IMR-90 (cell line): ENCODE measurements around the gene SDK1. TPM values are rescaled to one million over a fixed set of nuclear protein-coding genes. Genes with fewer than 3 reads are reported as not detected.

Source experiments
- ATAC-seq: fragments of 200-7000 bp; cut with Tn5 transposase; 2 replicates; pipeline ENCODE4 v1.9.1; 2020; ENCODE audit warnings: low read depth, mild to moderate bottlenecking, moderate library complexity
- BruUV-seq: library from RNA; stranded (reverse); fragments of 400-500 nt; replicated peaks from 2 replicates; lab custom pipeline; 2021; lab: Mats Ljungman, UMichigan
- CTCF ChIA-PET: fragments of 300-600 bp; formaldehyde crosslinking; extraction: SDS; loops from one replicate; lab custom pipeline; 2021; ENCODE audit warnings: antibody characterized with exemption; lab: Yijun Ruan, JAX
- POLR2A ChIA-PET: fragments of 300-600 bp; sonication (Branson Sonifier 250); formaldehyde crosslinking; loops from one replicate; lab custom pipeline; 2022; ENCODE audit warnings: antibody characterized with exemption; ENCODE audit not compliant: unreplicated experiment; lab: Charles Lee
- DNase-seq: peaks from one replicate; pipeline ENCODE4 v3.0.0; 2013
- H2AFZ ChIP-seq: replicated peaks from 2 replicates; pipeline ENCODE3; 2013; ENCODE audit warnings: low read length, mild to moderate bottlenecking; ENCODE audit not compliant: poor library complexity
- H2AK5ac ChIP-seq: 2 replicates; pipeline ENCODE4 v1.6.1; 2013; ENCODE audit warnings: low read depth, low read length, inconsistent platforms
- H2AK9ac ChIP-seq: replicated peaks from 2 replicates; pipeline ENCODE3; 2013; ENCODE audit warnings: mild to moderate bottlenecking, low read depth, low read length, moderate library complexity; ENCODE audit not compliant: poor library complexity
- H2BK120ac ChIP-seq: 2 replicates; pipeline ENCODE4 v1.6.1; 2013; ENCODE audit warnings: low read depth, low read length, inconsistent platforms
- H2BK15ac ChIP-seq: 3 replicates; pipeline ENCODE4 v1.6.1; 2013; ENCODE audit warnings: low read depth, low read length, inconsistent platforms
- H2BK20ac ChIP-seq: 2 replicates; pipeline ENCODE4 v1.6.1; 2013; ENCODE audit warnings: low read depth, mild to moderate bottlenecking, inconsistent platforms, low read length, moderate library complexity
- H2BK5ac ChIP-seq: 2 replicates; pipeline ENCODE4 v1.6.1; 2013; ENCODE audit warnings: mild to moderate bottlenecking, low read depth, low read length, inconsistent platforms; ENCODE audit not compliant: poor library complexity, severe bottlenecking
- H3K14ac ChIP-seq: replicated peaks from 2 replicates; pipeline ENCODE4 v1.6.1; 2013; ENCODE audit warnings: low read depth, low read length, inconsistent platforms
- H3K18ac ChIP-seq: 2 replicates; pipeline ENCODE4 v1.6.1; 2013; ENCODE audit warnings: low read depth, low read length, control low read depth
- H3K23ac ChIP-seq: 2 replicates; pipeline ENCODE4 v1.6.1; 2013; ENCODE audit warnings: low read depth, low read length, inconsistent platforms
- H3K27ac ChIP-seq: 2 replicates; pipeline ENCODE4 v1.5.1; 2013; ENCODE audit warnings: mild to moderate bottlenecking, control low read depth, low read length; ENCODE audit not compliant: insufficient read depth
- H3K27me3 ChIP-seq: 2 replicates; pipeline ENCODE4 v1.6.1; 2013; ENCODE audit warnings: low read length; ENCODE audit not compliant: control insufficient read depth, insufficient read depth
- H3K36me3 ChIP-seq: 2 replicates; pipeline ENCODE4 v1.6.1; 2013; ENCODE audit warnings: low read length, mixed read lengths; ENCODE audit not compliant: control insufficient read depth, insufficient read depth
- H3K4ac ChIP-seq: 2 replicates; pipeline ENCODE4 v1.6.1; 2013; ENCODE audit warnings: low read depth, low read length, inconsistent platforms
- H3K4me1 ChIP-seq: 2 replicates; pipeline ENCODE4 v1.6.1; 2013; ENCODE audit warnings: low read length, mixed read lengths; ENCODE audit not compliant: control insufficient read depth, insufficient read depth
- H3K4me2 ChIP-seq: 2 replicates; pipeline ENCODE4 v1.6.1; 2013; ENCODE audit warnings: low read depth, mild to moderate bottlenecking, control low read depth, low read length, moderate library complexity
- H3K4me3 ChIP-seq: 2 replicates; pipeline ENCODE4 v1.5.1; 2013; ENCODE audit warnings: low read depth, mild to moderate bottlenecking, control low read depth, low read length, moderate library complexity; ENCODE audit not compliant: insufficient read depth
- H3K56ac ChIP-seq: 2 replicates; pipeline ENCODE4 v1.6.1; 2013; ENCODE audit warnings: low read length, inconsistent platforms; ENCODE audit not compliant: insufficient read depth; ENCODE audit errors: extremely low read depth
- H3K79me1 ChIP-seq, 2 experiments: 2 replicates each; pipeline ENCODE4 v1.6.1; 2013; ENCODE audit warnings: low read length in 2 of 2, inconsistent platforms in 1 of 2, low read depth in 1 of 2
- H3K9ac ChIP-seq: 2 replicates; pipeline ENCODE4 v1.6.1; 2013; ENCODE audit warnings: low read depth, low read length, control low read depth
- H3K9me1 ChIP-seq: 2 replicates; pipeline ENCODE4 v1.6.1; 2013; ENCODE audit warnings: low read length, inconsistent platforms; ENCODE audit not compliant: insufficient read depth
- H3K9me3 ChIP-seq: 2 replicates; pipeline ENCODE4 v1.6.1; 2013; ENCODE audit warnings: low read length; ENCODE audit not compliant: control insufficient read depth, insufficient read depth
- H4K20me1 ChIP-seq: 2 replicates; pipeline ENCODE4 v1.6.1; 2013; ENCODE audit warnings: low read length, inconsistent platforms; ENCODE audit not compliant: insufficient read depth
- H4K5ac ChIP-seq: 2 replicates; pipeline ENCODE4 v1.6.1; 2013; ENCODE audit warnings: mild to moderate bottlenecking, low read depth, low read length, control low read depth
- H4K8ac ChIP-seq, 2 experiments: 2 replicates each; pipeline ENCODE4 v1.6.1; 2013; ENCODE audit warnings: low read depth in 2 of 2, low read length in 2 of 2, control low read depth in 1 of 2, inconsistent platforms in 1 of 2
- H4K91ac ChIP-seq: 2 replicates; pipeline ENCODE4 v1.6.1; 2013; ENCODE audit warnings: low read depth, low read length, inconsistent platforms; ENCODE audit not compliant: insufficient read depth
- CHD1 ChIP-seq: IDR thresholded peaks from 2 replicates; pipeline ENCODE4 v1.6.1; 2012; ENCODE audit warnings: low read depth, low read length, improper control_type of control experiment
- CTCF ChIP-seq: conservative IDR thresholded peaks from 2 replicates; pipeline ENCODE4 v1.5.1; 2012; ENCODE audit warnings: mild to moderate bottlenecking, low read depth, low read length, improper control_type of control experiment
- ELK1 ChIP-seq: fragments of 150-350 bp; IDR thresholded peaks from 2 replicates; pipeline ENCODE4 v1.6.1; 2016; ENCODE audit warnings: low read depth, mild to moderate bottlenecking, low read length, moderate library complexity, borderline replicate concordance
- FOS ChIP-seq: fragments of 150-350 bp; IDR thresholded peaks from 2 replicates; pipeline ENCODE4 v1.6.1; 2016; ENCODE audit warnings: low read depth, low read length
- MAZ ChIP-seq: IDR thresholded peaks from 2 replicates; pipeline ENCODE4 v1.6.1; 2012; ENCODE audit warnings: low read depth, mild to moderate bottlenecking, low read length, improper control_type of control experiment, moderate library complexity, borderline replicate concordance
- MXI1 ChIP-seq: IDR thresholded peaks from 2 replicates; pipeline ENCODE4 v1.6.1; 2012; ENCODE audit warnings: low read depth, mild to moderate bottlenecking, low read length, moderate library complexity, borderline replicate concordance
- NFE2L2 ChIP-seq: fragments of 150-350 bp; IDR thresholded peaks from 2 replicates; pipeline ENCODE4 v1.6.1; 2016; ENCODE audit warnings: low read depth, mild to moderate bottlenecking, low read length
- USF2 ChIP-seq: fragments of 150-350 bp; IDR thresholded peaks from 2 replicates; pipeline ENCODE4 v1.6.1; 2017; ENCODE audit warnings: mild to moderate bottlenecking, antibody characterized with exemption, low read length, low read depth
- WGBS, 2 experiments: methylation state at CpG; one replicate each; pipeline versions ENCODE4 v1.1.5 to v1.1.7; 2013; ENCODE audit warnings: missing lambda C conversion rate in 2 of 2; ENCODE audit not compliant: insufficient read length in 1 of 2; ENCODE audit errors: extremely low coverage in 2 of 2; 5-methylcytosine and 5-hydroxymethylcytosine counted together
- dilution Hi-C: fragments of 300-500 bp; cut with HindIII; formaldehyde crosslinking; loops from one replicate; pipeline ENCODE4 v1.14.3; 2018; ENCODE audit warnings: low sequenced_read_pairs; ENCODE audit not compliant: unreplicated experiment
- in situ Hi-C: fragments of 300-500 bp; cut with MboI; formaldehyde crosslinking; loops from 3 replicates; pipeline ENCODE4 v1.14.3; 2019; ENCODE audit warnings: low sequenced_read_pairs, inconsistent platforms, mixed read lengths
- intact Hi-C: fragments of 100-400 bp; cut with micrococcal nuclease; formaldehyde crosslinking; loops from 2 replicates; pipeline ENCODE4 v1.10.0; 2022
- polyA plus RNA-seq, 3 experiments: library from polyadenylated mRNA; depleted of rRNA; stranded (reverse); fragments of >200 nt; gene quantifications; 2 replicates each; pipeline ENCODE4 v1.2.3, GENCODE V29; 2012; ENCODE audit warnings: low replicate concordance in 1 of 3
- total RNA-seq: library from RNA; depleted of rRNA; stranded (reverse); fragments of >200 nt; gene quantifications from 2 replicates; pipeline ENCODE4 v1.2.3, GENCODE V29; 2012

SDK1 gene
- total and polyA plus RNA-seq, 2 of the 4 experiments (the other 2 are of a cell fraction) = 1.5 to 1.6 TPM

- no peak overlapping the region for H2AK5ac ChIP-seq
- H2BK15ac ChIP-seq = no peak overlapping the region
- TF ChIP-seq FOS (no peak), CHD1 (no peak), MXI1 (no peak), ELK1 (no peak), USF2 (no peak), NFE2L2 (no peak), CTCF (no peak), MAZ (no peak)
- H4K8ac ChIP-seq = no peak overlapping the region
- no peak for ATAC-seq
- no peaks in the 10 kb centered on the region for H3K79me1 ChIP-seq
- H4K5ac ChIP-seq = no peak overlapping the region
- H3K23ac ChIP-seq = no peak overlapping the region
- DNase-seq = no peak
- CTCF ChIA-PET = no interaction called here
- H3K27ac ChIP-seq = no peak overlapping the region
- no peak overlapping the region for H3K4me2 ChIP-seq
- H3K4me1 ChIP-seq = no peaks in the 10 kb centered on the region
- H2AFZ ChIP-seq = no peak overlapping the region
- H3K4me3 ChIP-seq = no peak overlapping the region
- H3K14ac ChIP-seq = no peak overlapping the region
- H3K4ac ChIP-seq = no peak overlapping the region
- H3K9me3 ChIP-seq = peaks cover 9% of the 10 kb centered on the region
- POLR2A ChIA-PET = no interaction called here
- H4K20me1 ChIP-seq = no peaks in the 10 kb centered on the region
- no peak overlapping the region for H2AK9ac ChIP-seq
- no peaks in the 10 kb centered on the region for H3K27me3 ChIP-seq
- H3K56ac ChIP-seq = no peak overlapping the region
- no TSS peak for BruUV-seq
- dilution Hi-C loops (no loop called here), intact Hi-C loops (no loop called here), in situ Hi-C loops (no loop called here)
- no peak overlapping the region for H2BK5ac ChIP-seq
- no peaks in the 10 kb centered on the region for H3K36me3 ChIP-seq
- H3K9ac ChIP-seq = no peak overlapping the region
- no peak overlapping the region for H2BK120ac ChIP-seq
- H2BK20ac ChIP-seq = no peak overlapping the region
- 74% methylated on average over 17 of the region's 21 CpGs; no CpG with 5 or more reads in 1 of the 2 experiments for WGBS, 2 experiments
- H3K18ac ChIP-seq = no peak overlapping the region
- no peaks in the 10 kb centered on the region for H3K9me1 ChIP-seq
- no peak overlapping the region for H4K91ac ChIP-seq
Measured at GRCh38 chr7:4221043-4221442, 920.0 kb downstream of the SDK1 start.
